Keratinocyte (primary cell): Measurements from ENCODE around the gene SPRED3. TPM values are rescaled to one million over a fixed set of nuclear protein-coding genes. Genes with fewer than 3 reads are reported as not detected.

Source experiments
- DNase-seq: peaks from one replicate; pipeline ENCODE4 v3.0.0-alpha.2; 2011; ENCODE audit warnings: low read depth, missing footprints, low spot score
- FAIRE-seq: peaks from 2 replicates; lab custom pipeline; 2011; peaks lifted over from hg19 to GRCh38; lab: Jason Lieb, UNC
- H2AFZ ChIP-seq: 2 replicates; pipeline ENCODE4 v1.6.0; 2012; ENCODE audit warnings: low read length, control low read depth, inconsistent platforms; ENCODE audit not compliant: control insufficient read depth
- H3K27ac ChIP-seq: 2 replicates; pipeline ENCODE4 v1.5.1; 2011; ENCODE audit warnings: low read length; ENCODE audit not compliant: control insufficient read depth, insufficient read depth
- H3K27me3 ChIP-seq: 3 replicates; pipeline ENCODE4 v1.6.0; 2011; ENCODE audit warnings: low read length; ENCODE audit not compliant: control insufficient read depth, insufficient read depth; ENCODE audit errors: extremely low read depth
- H3K36me3 ChIP-seq, 2 experiments: 2 replicates in 1 of 2; 3 replicates in 1 of 2; pipeline ENCODE4 v1.5.1; 2011; ENCODE audit warnings: low read length in 2 of 2, mild to moderate bottlenecking in 1 of 2; ENCODE audit not compliant: control insufficient read depth in 2 of 2, insufficient read depth in 2 of 2; ENCODE audit errors: extremely low read depth in 1 of 2
- H3K4me1 ChIP-seq: 3 replicates; pipeline ENCODE4 v1.5.1; 2011; ENCODE audit warnings: low read length; ENCODE audit not compliant: control insufficient read depth, insufficient read depth; ENCODE audit errors: extremely low read depth
- H3K4me2 ChIP-seq: 3 replicates; pipeline ENCODE4 v1.6.0; 2011; ENCODE audit warnings: low read depth, low read length; ENCODE audit not compliant: control insufficient read depth, insufficient read depth; ENCODE audit errors: extremely low read depth
- H3K4me3 ChIP-seq, 3 experiments: fragments of 200-600 bp in 1 of 3; sonication (generic) in 1 of 3; 2 replicates in 2 of 3; 3 replicates in 1 of 3; pipeline ENCODE4 v1.5.1; 2011 to 2016; ENCODE audit warnings: low read length in 3 of 3, mild to moderate bottlenecking in 3 of 3, control low read depth in 2 of 3, inconsistent platforms in 1 of 3, low read depth in 1 of 3, mixed read lengths in 1 of 3, mixed run types in 1 of 3, moderate library complexity in 1 of 3; ENCODE audit not compliant: control insufficient read depth in 2 of 3, insufficient read depth in 2 of 3; ENCODE audit errors: extremely low read depth in 1 of 3
- H3K79me2 ChIP-seq: 2 replicates; pipeline ENCODE4 v1.6.0; 2012; ENCODE audit warnings: low read length; ENCODE audit not compliant: control insufficient read depth, insufficient read depth
- H3K9ac ChIP-seq: 3 replicates; pipeline ENCODE4 v1.6.0; 2011; ENCODE audit warnings: low read length; ENCODE audit not compliant: control insufficient read depth, insufficient read depth; ENCODE audit errors: extremely low read depth
- H3K9me1 ChIP-seq: 3 replicates; pipeline ENCODE4 v1.6.0; 2011; ENCODE audit warnings: low read length; ENCODE audit not compliant: control insufficient read depth, insufficient read depth; ENCODE audit errors: extremely low read depth
- H3K9me3 ChIP-seq: 2 replicates; pipeline ENCODE4 v1.5.1; 2012; ENCODE audit warnings: low read depth, low read length; ENCODE audit not compliant: control insufficient read depth
- H4K20me1 ChIP-seq: 3 replicates; pipeline ENCODE4 v1.6.0; 2011; ENCODE audit warnings: low read length; ENCODE audit not compliant: control insufficient read depth, insufficient read depth; ENCODE audit errors: extremely low read depth
- CTCF ChIP-seq, 3 experiments: IDR thresholded peaks in 1 of 3; conservative IDR thresholded peaks in 1 of 3; optimal IDR thresholded peaks in 1 of 3; 2 replicates in 2 of 3; 3 replicates in 1 of 3; pipeline versions ENCODE3 to v1.5.1; 2011; ENCODE audit warnings: low read length in 3 of 3, mild to moderate bottlenecking in 3 of 3, moderate library complexity in 2 of 3, control low read depth in 1 of 3, inconsistent platforms in 1 of 3; ENCODE audit not compliant: insufficient read depth in 2 of 3; ENCODE audit errors: extremely low read depth in 1 of 3
- EZH2 ChIP-seq: IDR thresholded peaks from one replicate; pipeline ENCODE4 v1.6.1; 2012; ENCODE audit warnings: inconsistent platforms, mild to moderate bottlenecking, low read length, moderate library complexity
- dilution Hi-C: fragments of 300-500 bp; cut with MboI; formaldehyde crosslinking; loops from one replicate; pipeline ENCODE4 v1.7.0; 2020; ENCODE audit warnings: low sequenced_read_pairs; ENCODE audit not compliant: extremely low pct_ligation_motif_present
- polyA plus RNA-seq, 5 experiments: library from polyadenylated mRNA; depleted of rRNA in 3 of 5; stranded (reverse) in 3 of 5; stranded (forward) in 1 of 5; unstranded in 1 of 5; fragments of >200 nt; gene quantifications; 1 replicate in 1 of 5; 2 replicates in 3 of 5; 3 replicates in 1 of 5; pipeline versions ENCODE4 v1.2.1 to v1.2.3, GENCODE V29; 2011 to 2012; ENCODE audit warnings: missing spikeins in 2 of 5, low read depth in 1 of 5, low replicate concordance in 1 of 5

SPRED3 gene
- polyA plus RNA-seq, 1 donor (not counting 4 experiments of a cell fraction or from before 2014, with no cell fraction given), result 2.6 TPM

GRCh38 chr19:38352611-38353010, 35.9 kb upstream of the SPRED3 start:
- H3K9me3 ChIP-seq, result no peaks in the 10 kb centered on the region
- H3K4me2 ChIP-seq, result no peak overlapping the region
- H3K4me1 ChIP-seq, result no peaks in the 10 kb centered on the region
- TF ChIP-seq CTCF (optimal IDR thresholded peaks at IDR 0.05 in 1 of 3, IDR thresholded peaks at IDR 0.05 in 1 of 3, conservative IDR thresholded peaks at IDR 0.05 in 1 of 3; ENCODE audit: extremely low read depth in 1 of 3, insufficient read depth in 2 of 3, low read length in 3 of 3) (no peak), EZH2 (no peak)
- no peak overlapping the region for H3K9ac ChIP-seq
- H3K36me3 ChIP-seq, result no peaks in the 10 kb centered on the region
- dilution Hi-C loops, result no loop called here
- no peak overlapping the region for H3K27ac ChIP-seq
- H4K20me1 ChIP-seq, result no peaks in the 10 kb centered on the region
- no peaks in the 10 kb centered on the region for H3K9me1 ChIP-seq
- H2AFZ ChIP-seq, result no peak overlapping the region
- FAIRE-seq (no peak), DNase-seq (no peak)
- H3K79me2 ChIP-seq, result no peaks in the 10 kb centered on the region
- H3K4me3 ChIP-seq, result no peak overlapping the region
- no peaks in the 10 kb centered on the region for H3K27me3 ChIP-seq

GRCh38 chr19:38355728-38356725, 32.5 kb upstream of the SPRED3 start:
- Histone ChIP-seq H3K36me3 (no peaks in the 10 kb centered on the region), H3K27ac (no peak overlapping the region), H3K4me1 (no peaks in the 10 kb centered on the region), H3K79me2 (no peaks in the 10 kb centered on the region), H3K27me3 (peaks cover 26% of the 10 kb centered on the region), H3K9me3 (no peaks in the 10 kb centered on the region), H3K9me1 (no peaks in the 10 kb centered on the region), H3K9ac (no peak overlapping the region), H4K20me1 (no peaks in the 10 kb centered on the region), H3K4me3 (no peak overlapping the region), H3K4me2 (no peak overlapping the region), H2AFZ (no peak overlapping the region)
- FAIRE-seq (no peak), DNase-seq (no peak)
- dilution Hi-C loops, result no loop called here
- no peak for TF ChIP-seq CTCF (optimal IDR thresholded peaks at IDR 0.05 in 1 of 3, IDR thresholded peaks at IDR 0.05 in 1 of 3, conservative IDR thresholded peaks at IDR 0.05 in 1 of 3; ENCODE audit: extremely low read depth in 1 of 3, insufficient read depth in 2 of 3, low read length in 3 of 3)
